HepG2 (cell line): Measurements from ENCODE around the gene PGS1. TPM values are rescaled to one million over a fixed set of nuclear protein-coding genes. Genes with fewer than 3 reads are reported as not detected.

Experiments used
- ARHGAP35 ChIP-seq: sonication (generic); formaldehyde crosslinking; IDR thresholded peaks from 2 replicates; pipeline ENCODE4 v1.9.0; 2022; ENCODE audit warnings: mild to moderate bottlenecking, inconsistent platforms, moderate library complexity, missing genetic modification reagents, borderline replicate concordance
- GATAD2A ChIP-seq: IDR thresholded peaks from 2 replicates; pipeline ENCODE4 v1.6.1; 2016
- HDAC6 ChIP-seq: fragments of 200-600 bp; sonication (generic); IDR thresholded peaks from 2 replicates; pipeline ENCODE4 v1.7.0; 2017; ENCODE audit warnings: mild to moderate bottlenecking, antibody characterized with exemption, low read length, low read depth
- HMG20B ChIP-seq: conservative IDR thresholded peaks from 2 replicates; pipeline ENCODE4 v1.6.1; 2016; ENCODE audit warnings: missing genetic modification reagents, missing compliant biosample characterization
- ISX ChIP-seq: sonication (generic); formaldehyde crosslinking; conservative IDR thresholded peaks from 2 replicates; pipeline ENCODE4 v1.5.0; 2020; ENCODE audit warnings: missing genetic modification reagents
- KAT2B ChIP-seq: fragments of 150-350 bp; IDR thresholded peaks from 2 replicates; pipeline ENCODE4 v1.6.1; 2014; ENCODE audit warnings: low read depth, low read length, borderline replicate concordance
- ONECUT2 ChIP-seq: sonication (generic); formaldehyde crosslinking; IDR thresholded peaks from 2 replicates; pipeline ENCODE4 v1.4.0; 2020; ENCODE audit warnings: missing genetic modification reagents
- YY1 ChIP-seq: IDR thresholded peaks from 2 replicates; pipeline ENCODE4 v1.6.1; 2011; ENCODE audit warnings: low read length, low read depth, moderate library complexity, mild to moderate bottlenecking; ENCODE audit not compliant: insufficient read depth, insufficient replicate concordance
- ZNF33A ChIP-seq: sonication (generic); formaldehyde crosslinking; IDR thresholded peaks from 2 replicates; pipeline ENCODE4 v1.5.1; 2020; ENCODE audit warnings: missing genetic modification reagents, mild to moderate bottlenecking, moderate library complexity, borderline replicate concordance
- ZNF549 ChIP-seq: sonication (generic); formaldehyde crosslinking; IDR thresholded peaks from 2 replicates; pipeline ENCODE4 v1.5.0; 2020; ENCODE audit warnings: missing genetic modification reagents
- ZNF644 ChIP-seq: IDR thresholded peaks from 2 replicates; pipeline ENCODE4 v1.6.1; 2016; ENCODE audit warnings: low read depth
- ZNF879 ChIP-seq: sonication (generic); formaldehyde crosslinking; IDR thresholded peaks from 2 replicates; pipeline ENCODE4 v1.8.1; 2023; ENCODE audit warnings: missing genetic modification reagents
- ZSCAN29 ChIP-seq: sonication (generic); formaldehyde crosslinking; conservative IDR thresholded peaks from 2 replicates; pipeline ENCODE4 v1.4.0; 2020; ENCODE audit warnings: mild to moderate bottlenecking, missing genetic modification reagents
- ZSCAN30 ChIP-seq: sonication (generic); formaldehyde crosslinking; IDR thresholded peaks from 2 replicates; pipeline ENCODE4 v1.5.0; 2020; ENCODE audit warnings: mild to moderate bottlenecking, missing genetic modification reagents
- polyA plus RNA-seq, 8 experiments: library from polyadenylated mRNA; depleted of rRNA in 3 of 8; stranded (reverse) in 7 of 8; unstranded in 1 of 8; fragments of >200 nt; fragmentation: Illumina TruSeq in 4 of 8; extraction: Trizol in 4 of 8; gene quantifications; 2 replicates each; pipeline versions ENCODE4 v1.2.1 to v1.2.3, GENCODE V29; 2011 to 2016; ENCODE audit warnings: low read depth in 4 of 8, missing spikeins in 1 of 8, mixed read lengths in 1 of 8; ENCODE audit not compliant: insufficient read depth in 1 of 8
- total RNA-seq, 5 experiments: library from RNA; depleted of rRNA; stranded (reverse); fragments of >200 nt; fragmentation: Illumina TruSeq; extraction: Trizol; gene quantifications; 2 replicates each; pipeline ENCODE4 v1.2.3, GENCODE V29; 2016; ENCODE audit warnings: low read depth in 1 of 5
- TF ChIP-seq, protein P1 (sequence below): sonication (generic); formaldehyde crosslinking; IDR thresholded peaks from 2 replicates; pipeline ENCODE4 v1.4.0; 2020; ENCODE audit warnings: missing genetic modification reagents, borderline replicate concordance
- TF ChIP-seq, protein P2 (sequence below): sonication (generic); formaldehyde crosslinking; IDR thresholded peaks from 2 replicates; pipeline ENCODE4 v1.9.0; 2021; ENCODE audit warnings: missing genetic modification reagents, borderline replicate concordance
- TF ChIP-seq, protein P3 (sequence below): sonication (generic); formaldehyde crosslinking; conservative IDR thresholded peaks from 2 replicates; pipeline ENCODE4 v1.4.0; 2020; ENCODE audit warnings: missing genetic modification reagents
- TF ChIP-seq, protein P4 (sequence below): sonication (generic); formaldehyde crosslinking; IDR thresholded peaks from 2 replicates; pipeline ENCODE4 v1.5.0; 2020; ENCODE audit warnings: missing genetic modification reagents
- TF ChIP-seq, protein P5 (sequence below): sonication (generic); IDR thresholded peaks from 2 replicates; pipeline ENCODE4 v1.6.1; 2016; ENCODE audit warnings: low read depth, borderline replicate concordance
- TF ChIP-seq, protein P6 (sequence below): sonication (generic); formaldehyde crosslinking; IDR thresholded peaks from 2 replicates; pipeline ENCODE4 v1.4.0; 2020; ENCODE audit warnings: missing genetic modification reagents

The PGS1 gene
- total and polyA plus RNA-seq, 2 of the 13 experiments (the other 11 are each of a cell fraction or from before 2014, with no cell fraction given) = 25.9 to 31.5 TPM

DNA sequence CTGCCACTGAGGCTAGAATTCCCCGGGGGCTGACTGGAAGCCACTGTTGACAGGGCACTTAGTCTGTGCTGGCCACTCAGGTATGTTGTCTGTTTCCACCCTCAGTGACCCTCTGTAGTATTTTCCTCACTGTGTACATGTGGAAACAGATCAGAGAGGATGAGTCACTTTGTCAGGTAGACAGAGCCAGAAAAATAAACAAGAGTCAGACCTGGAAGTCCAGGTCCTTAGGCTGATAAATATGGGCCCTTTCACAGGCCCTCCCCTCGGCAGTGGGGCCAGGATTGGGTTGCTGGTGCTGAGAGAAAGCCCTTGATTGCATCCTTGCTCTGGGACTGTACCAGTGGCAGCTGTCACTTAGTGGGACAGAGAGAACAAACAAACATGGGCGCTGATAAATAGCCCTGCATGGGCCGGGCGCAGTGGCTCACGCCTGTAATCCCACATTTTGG is 21.3 kb downstream of the PGS1 start (continued):
- TF ChIP-seq, protein P1, sequence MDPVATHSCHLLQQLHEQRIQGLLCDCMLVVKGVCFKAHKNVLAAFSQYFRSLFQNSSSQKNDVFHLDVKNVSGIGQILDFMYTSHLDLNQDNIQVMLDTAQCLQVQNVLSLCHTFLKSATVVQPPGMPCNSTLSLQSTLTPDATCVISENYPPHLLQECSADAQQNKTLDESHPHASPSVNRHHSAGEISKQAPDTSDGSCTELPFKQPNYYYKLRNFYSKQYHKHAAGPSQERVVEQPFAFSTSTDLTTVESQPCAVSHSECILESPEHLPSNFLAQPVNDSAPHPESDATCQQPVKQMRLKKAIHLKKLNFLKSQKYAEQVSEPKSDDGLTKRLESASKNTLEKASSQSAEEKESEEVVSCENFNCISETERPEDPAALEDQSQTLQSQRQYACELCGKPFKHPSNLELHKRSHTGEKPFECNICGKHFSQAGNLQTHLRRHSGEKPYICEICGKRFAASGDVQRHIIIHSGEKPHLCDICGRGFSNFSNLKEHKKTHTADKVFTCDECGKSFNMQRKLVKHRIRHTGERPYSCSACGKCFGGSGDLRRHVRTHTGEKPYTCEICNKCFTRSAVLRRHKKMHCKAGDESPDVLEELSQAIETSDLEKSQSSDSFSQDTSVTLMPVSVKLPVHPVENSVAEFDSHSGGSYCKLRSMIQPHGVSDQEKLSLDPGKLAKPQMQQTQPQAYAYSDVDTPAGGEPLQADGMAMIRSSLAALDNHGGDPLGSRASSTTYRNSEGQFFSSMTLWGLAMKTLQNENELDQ (CRISPR knock-in tag) = no peak
- TF ChIP-seq ZNF644 (CRISPR knock-in tag) (no peak), GATAD2A (CRISPR knock-in tag) (peak; percentile 87), ZNF549 (CRISPR knock-in tag) (no peak), HMG20B (CRISPR knock-in tag) (no peak), YY1 (no peak), ISX (no peak), ZSCAN29 (no peak), HDAC6 (no peak), ZSCAN30 (no peak), KAT2B (no peak), ZNF879 (CRISPR knock-in tag) (no peak), ZNF33A (CRISPR knock-in tag) (no peak), ARHGAP35 (CRISPR knock-in tag) (no peak), ONECUT2 (no peak)
- TF ChIP-seq, protein P2, sequence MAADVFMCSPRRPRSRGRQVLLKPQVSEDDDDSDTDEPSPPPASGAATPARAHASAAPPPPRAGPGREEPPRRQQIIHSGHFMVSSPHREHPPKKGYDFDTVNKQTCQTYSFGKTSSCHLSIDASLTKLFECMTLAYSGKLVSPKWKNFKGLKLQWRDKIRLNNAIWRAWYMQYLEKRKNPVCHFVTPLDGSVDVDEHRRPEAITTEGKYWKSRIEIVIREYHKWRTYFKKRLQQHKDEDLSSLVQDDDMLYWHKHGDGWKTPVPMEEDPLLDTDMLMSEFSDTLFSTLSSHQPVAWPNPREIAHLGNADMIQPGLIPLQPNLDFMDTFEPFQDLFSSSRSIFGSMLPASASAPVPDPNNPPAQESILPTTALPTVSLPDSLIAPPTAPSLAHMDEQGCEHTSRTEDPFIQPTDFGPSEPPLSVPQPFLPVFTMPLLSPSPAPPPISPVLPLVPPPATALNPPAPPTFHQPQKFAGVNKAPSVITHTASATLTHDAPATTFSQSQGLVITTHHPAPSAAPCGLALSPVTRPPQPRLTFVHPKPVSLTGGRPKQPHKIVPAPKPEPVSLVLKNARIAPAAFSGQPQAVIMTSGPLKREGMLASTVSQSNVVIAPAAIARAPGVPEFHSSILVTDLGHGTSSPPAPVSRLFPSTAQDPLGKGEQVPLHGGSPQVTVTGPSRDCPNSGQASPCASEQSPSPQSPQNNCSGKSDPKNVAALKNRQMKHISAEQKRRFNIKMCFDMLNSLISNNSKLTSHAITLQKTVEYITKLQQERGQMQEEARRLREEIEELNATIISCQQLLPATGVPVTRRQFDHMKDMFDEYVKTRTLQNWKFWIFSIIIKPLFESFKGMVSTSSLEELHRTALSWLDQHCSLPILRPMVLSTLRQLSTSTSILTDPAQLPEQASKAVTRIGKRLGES = no peak
- TF ChIP-seq, protein P3, sequence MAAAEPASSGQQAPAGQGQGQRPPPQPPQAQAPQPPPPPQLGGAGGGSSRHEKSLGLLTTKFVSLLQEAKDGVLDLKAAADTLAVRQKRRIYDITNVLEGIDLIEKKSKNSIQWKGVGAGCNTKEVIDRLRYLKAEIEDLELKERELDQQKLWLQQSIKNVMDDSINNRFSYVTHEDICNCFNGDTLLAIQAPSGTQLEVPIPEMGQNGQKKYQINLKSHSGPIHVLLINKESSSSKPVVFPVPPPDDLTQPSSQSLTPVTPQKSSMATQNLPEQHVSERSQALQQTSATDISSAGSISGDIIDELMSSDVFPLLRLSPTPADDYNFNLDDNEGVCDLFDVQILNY (CRISPR knock-in tag) = no peak
- TF ChIP-seq, protein P4, sequence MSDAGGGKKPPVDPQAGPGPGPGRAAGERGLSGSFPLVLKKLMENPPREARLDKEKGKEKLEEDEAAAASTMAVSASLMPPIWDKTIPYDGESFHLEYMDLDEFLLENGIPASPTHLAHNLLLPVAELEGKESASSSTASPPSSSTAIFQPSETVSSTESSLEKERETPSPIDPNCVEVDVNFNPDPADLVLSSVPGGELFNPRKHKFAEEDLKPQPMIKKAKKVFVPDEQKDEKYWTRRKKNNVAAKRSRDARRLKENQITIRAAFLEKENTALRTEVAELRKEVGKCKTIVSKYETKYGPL = no peak
- TF ChIP-seq, protein P5, sequence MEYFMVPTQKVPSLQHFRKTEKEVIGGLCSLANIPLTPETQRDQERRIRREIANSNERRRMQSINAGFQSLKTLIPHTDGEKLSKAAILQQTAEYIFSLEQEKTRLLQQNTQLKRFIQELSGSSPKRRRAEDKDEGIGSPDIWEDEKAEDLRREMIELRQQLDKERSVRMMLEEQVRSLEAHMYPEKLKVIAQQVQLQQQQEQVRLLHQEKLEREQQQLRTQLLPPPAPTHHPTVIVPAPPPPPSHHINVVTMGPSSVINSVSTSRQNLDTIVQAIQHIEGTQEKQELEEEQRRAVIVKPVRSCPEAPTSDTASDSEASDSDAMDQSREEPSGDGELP = peak; percentile 35; the same call in 1 of the 2 replicates
- TF ChIP-seq, protein P6, sequence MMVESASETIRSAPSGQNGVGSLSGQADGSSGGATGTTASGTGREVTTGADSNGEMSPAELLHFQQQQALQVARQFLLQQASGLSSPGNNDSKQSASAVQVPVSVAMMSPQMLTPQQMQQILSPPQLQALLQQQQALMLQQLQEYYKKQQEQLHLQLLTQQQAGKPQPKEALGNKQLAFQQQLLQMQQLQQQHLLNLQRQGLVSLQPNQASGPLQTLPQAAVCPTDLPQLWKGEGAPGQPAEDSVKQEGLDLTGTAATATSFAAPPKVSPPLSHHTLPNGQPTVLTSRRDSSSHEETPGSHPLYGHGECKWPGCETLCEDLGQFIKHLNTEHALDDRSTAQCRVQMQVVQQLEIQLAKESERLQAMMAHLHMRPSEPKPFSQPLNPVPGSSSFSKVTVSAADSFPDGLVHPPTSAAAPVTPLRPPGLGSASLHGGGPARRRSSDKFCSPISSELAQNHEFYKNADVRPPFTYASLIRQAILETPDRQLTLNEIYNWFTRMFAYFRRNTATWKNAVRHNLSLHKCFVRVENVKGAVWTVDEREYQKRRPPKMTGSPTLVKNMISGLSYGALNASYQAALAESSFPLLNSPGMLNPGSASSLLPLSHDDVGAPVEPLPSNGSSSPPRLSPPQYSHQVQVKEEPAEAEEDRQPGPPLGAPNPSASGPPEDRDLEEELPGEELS = peak; percentile 88
